ENCODE data around the gene MAGOH.

The MAGOH gene

DNA sequence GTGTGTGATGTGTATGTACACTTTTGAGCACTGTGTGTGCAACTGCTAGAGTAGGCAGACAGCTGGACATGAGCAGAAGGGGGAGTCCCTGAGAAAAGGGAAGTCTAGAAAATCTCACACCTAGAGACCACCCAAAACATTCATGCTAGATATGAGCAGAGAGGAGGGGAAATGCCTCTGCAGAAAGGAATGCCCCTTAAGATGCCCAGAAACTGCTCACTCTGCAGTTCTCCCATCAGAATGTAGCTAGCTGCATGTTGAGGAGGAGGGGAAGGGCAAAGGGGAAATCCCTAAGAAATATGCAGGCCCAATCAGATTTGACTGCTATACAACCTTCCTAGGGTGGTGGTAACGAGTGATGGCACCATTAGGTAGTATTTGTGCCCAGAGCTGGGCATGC lies 31.8 kb upstream of the MAGOH start:
- peak in 1 of 2 donors; percentile 15 for DNase-seq

DNA sequence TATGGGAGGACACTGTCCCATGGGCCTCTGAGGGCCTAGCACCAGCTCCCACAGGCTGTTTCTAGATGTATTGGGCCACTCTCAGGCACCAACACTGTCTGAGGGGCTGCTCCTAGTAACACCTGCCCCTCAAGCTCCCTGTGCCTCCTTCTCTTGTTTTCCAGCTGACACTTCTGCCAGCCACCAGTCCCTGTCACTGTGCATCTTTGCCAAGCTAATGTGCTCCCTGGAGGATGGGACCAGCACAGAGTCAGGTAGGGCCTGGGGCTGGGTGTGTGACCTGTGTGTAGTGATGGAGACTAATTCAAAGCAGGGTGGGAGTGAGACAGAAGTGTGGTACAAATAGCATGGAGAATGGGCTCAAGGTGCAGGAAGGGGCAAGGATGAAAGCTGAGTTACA lies 29.4 kb upstream of the MAGOH start:
- DNase-seq, result no peak

DNA sequence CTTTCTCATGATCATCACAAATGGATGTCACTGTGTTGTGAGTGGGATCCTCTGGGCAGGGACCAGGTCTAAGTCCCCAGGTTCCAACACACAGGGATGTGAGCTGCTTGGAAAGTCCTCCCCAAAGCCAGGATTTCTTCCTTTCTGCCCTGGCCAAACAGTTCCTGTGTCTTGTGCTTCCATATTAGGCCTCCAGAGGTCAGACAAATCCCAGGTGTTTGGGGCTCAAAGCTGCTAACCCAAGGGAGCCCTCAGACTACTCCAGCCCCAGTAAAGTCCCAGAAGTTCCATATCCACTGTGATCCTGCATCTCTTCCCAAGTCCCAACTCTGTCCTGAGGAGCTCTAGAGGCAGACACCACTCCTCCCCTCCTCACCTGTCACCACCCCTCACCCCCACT lies 27.7 kb upstream of the MAGOH start:
- no peak for DNase-seq

DNA sequence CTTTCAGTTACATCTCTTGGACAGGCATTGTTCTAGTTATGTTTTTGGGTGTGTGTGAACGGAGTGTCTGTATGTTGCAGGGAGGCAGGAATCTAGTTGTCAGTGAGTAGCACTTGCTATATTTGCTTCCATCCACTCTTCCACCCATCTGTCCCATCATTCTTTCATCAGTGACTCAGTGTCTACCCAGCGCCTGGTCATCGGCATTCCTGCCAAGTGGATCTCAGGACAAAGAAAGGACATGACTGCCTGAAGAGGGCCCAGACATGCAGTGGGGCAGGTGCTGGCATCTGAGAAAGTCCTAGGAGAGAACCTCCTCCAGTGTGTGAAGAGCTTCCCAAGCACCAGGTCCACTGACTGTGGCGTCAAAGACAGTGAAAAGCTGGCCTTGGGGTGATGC lies 27.3 kb upstream of the MAGOH start:
- no peak for DNase-seq

DNA sequence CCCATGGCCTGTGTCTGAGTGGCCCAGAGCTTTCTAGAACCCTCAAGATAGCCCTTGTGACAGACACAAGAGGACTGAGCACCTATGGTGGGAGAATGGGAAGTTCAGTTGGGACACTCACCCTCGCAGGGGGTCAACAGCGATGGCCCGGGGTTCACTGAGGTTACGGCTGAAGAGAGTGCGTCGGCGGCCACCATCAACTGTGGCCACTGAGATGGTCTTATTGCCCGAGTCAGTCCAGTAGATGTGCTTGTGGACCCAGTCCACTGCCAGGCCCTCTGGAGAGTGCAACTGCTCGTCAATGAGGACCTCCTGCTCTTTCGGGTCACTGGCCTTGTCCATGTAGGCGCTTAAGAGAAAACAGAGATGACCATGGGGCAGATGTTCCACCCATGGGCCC lies 25.7 kb upstream of the MAGOH start:
- DNase-seq, result no peak

DNA sequence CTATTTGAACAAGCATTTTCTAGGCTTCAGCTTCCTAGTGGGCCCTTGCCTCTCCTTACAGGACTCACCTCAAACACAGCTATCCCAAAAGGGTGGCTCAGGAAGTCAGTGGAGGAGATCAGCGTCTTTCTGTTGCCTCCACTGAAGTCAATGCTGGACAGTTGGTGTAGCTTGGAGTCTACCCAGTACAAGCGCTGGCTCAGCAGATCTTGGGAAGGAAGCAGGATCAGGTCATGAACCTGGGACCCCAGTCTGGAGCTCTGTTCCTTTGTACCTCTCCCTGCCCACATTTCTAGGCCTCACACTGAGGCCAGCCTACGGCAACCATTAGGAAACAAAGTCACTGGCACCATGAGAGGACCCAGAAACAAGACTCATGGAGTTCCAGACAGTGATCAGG lies 23.7 kb upstream of the MAGOH start:
- DNase-seq, result no peak

DNA sequence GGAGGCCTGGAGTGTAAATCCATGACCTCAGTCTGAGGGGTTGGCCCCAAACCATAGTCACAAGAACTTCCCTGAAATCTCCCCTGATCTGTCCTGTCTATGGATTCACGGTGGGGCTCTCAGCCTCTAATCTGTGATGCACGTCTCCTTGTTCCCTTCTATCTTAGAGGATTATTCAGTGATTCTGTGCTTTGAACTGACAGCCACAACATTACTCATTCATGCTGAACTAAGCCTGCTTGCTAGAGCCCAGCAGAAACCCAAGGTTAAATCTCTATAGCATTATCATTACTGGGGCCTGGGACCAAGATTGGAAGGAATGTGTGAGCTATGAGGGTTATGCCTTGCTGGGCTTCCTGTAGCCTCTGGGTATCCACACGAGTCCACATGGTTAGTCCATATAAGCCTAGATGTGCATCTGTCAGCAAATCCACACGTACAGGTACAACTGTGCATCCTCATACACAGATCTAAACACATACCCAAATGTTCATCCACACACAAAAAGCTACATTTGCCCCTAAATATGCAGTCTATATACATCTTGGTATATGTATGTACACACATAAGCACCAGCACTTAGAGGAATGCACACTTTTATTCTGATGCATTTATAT lies 22.4 kb upstream of the MAGOH start:
- DNase-seq, result no peak

DNA sequence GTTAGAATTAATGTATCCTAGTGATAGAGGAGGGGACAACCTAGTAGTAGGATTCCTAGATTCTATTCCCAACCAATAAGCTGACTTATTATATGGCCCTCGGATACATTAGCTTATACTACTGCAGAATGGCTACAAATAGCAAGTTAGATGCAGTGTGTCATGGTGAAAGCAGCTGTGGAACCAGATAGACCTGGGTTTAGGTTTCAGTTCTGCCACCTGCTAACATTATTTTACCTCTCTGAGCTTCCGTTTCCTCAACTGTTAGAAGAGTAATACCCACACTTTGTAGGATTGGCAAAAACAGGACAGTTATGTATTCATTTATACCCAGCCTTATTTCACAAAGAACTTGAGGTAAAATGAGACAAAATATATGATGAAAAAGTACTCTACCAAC lies 21.6 kb upstream of the MAGOH start:
- DNase-seq, result no peak

DNA sequence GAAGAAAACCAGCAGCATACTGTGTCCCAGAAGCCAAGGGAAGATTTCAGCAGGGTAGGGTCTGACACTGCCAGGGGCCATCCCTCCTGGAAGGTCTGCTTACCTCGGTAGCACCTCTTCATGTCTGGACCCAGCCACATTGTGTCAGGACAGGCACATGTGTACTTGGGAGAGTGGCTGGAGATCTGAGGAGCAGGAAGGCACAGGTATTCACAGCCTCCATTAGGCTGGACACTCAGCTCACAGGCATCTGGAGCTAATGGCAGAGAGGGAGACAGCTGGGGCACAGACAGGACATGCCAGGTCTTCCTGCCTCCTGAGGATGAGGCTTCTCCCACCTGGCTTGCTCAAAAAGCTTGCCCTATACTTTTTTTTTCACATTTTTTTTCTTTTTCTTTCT lies 19.9 kb upstream of the MAGOH start:
- DNase-seq, result no peak

DNA sequence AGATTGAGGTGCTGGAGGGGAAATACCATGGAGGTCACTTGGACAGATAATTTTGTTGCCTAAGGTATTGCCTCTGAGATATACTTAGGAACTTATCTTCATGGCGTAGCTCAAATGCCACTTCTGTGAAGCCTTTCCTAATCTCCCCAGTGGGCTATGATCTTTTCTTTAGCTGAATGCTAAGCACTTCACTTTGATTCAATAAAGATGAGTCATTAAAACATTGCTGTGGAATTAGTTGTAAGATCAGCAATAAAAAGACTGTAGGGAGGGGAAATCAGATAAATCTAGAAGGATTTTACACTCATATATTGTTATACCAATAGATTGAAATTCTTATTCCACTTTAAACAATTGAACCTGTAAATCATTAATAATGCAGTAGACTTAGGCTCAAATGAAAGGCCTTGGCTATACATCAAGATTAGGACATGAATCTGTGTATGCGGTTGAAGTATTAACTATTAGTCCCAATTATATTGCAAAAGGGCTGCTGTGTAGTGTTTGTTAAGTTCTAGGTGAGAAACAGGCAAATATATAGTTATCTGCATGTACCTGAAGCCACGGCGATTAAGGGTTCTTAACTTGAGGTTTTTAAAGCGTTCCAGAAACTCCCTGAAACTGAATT lies 19.2 kb upstream of the MAGOH start:
- DNase-seq, result no peak

DNA sequence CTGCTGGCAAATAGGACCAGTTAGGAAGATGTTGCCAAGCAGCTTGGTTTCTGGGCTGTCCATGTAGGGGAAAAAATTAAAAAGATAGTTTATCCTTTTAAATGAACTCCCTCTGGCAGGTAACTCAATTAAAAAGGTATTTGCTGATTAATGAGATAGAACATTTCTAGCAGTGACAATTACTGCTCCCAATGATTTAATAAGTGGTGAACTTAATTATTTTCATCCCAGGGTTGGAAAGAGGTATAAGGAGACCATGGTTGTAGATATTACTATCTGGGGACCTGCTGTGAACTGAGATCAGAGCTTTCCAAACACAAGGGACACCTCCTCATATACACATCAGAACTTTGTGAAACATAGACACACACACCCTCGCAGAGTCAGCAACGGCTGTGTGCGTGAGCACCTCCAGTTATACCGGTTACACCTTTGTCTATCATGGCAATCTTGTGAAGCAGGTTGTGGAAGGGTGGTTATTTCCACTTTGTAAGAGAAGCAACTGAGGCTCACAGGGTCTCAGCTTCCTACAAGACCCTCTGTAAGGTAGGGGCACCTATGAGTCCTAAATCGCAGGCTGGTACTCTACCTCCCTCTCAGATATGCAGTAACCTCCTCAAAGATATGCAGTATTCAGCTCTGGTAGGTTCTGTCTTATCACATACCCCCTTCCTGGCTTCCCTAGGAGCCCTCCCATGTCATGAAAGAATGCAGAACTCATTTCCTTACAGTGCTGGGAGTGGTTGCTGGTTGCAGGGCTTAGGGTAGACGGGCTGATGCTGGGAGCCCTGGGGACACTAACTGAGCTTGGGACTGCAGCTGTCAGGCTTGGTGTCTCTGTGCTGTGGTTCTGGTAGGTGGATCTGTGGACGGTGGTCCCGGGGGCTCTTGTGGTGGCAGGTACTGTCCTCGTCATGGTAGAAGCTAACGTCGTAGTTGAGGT lies 18.5 kb upstream of the MAGOH start:
- no peak for DNase-seq

DNA sequence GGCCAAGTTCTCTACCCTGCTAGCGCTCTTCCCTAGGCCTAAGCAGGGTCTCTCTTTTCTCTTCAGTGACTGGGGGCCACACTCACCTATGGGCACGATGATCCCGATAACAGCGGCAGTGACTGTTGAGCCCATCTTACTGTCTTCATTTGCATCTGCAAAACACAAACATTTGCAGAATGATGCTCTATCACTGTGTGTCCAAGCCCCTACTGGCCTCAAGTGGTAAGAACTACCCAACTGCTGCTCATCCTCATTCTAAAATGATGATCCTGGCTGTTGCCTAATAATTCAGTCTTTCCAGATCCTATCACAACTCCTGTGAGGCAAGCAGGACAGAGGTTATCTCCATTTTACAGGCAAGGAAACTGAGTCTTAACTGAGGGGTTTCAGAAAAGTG lies 16.7 kb upstream of the MAGOH start:
- DNase-seq, result no peak

DNA sequence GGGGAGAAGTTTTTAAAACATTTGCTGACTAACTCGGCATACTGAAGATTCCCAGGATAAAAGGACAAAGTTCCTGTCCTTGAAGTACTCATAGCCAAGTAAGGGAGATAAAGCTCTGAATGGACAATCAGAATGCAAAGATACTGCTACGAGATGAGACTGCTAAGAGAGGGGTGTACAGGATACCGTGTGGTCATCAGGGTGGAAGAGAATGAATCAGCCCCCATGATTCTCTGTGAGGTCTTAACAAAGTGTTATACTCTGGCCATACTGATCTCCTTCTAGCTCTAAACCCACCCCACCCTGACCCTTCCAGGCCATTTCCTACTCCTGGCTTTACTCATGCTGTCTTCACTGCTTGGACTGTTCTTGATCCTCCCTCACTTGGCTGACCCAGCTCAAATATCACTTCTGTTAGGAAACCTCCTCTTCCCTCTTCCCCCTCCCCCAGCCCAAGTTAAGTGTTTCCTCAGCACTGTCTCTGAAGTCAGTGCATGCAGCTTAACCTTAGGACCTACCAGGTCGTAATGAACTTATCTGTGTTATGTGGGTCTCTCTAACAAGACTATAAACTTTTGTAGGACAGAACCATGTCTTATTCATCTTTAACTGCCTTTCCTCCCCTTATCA lies 15.8 kb upstream of the MAGOH start:
- DNase-seq, result no peak

DNA sequence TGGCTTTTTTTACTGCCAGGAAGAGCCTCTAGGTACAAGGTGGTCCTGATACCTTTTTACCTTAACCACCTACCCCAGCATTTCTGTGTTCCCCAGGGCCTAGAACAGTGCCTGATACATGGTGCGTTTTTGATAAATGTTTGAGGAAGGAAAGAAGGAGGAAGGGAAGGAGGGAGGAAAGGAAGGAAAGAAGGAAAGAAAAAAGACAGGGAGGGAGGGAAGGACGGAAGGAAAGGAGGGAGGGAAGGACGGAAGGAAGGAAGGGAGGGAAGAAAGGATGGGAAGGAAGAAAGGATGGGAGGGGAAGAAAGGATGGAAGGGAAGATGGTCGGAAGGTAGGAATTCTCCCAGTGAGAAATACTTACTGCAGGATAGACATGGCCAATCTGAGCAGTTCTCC lies 12.0 kb upstream of the MAGOH start:
- DNase-seq, result no peak

DNA sequence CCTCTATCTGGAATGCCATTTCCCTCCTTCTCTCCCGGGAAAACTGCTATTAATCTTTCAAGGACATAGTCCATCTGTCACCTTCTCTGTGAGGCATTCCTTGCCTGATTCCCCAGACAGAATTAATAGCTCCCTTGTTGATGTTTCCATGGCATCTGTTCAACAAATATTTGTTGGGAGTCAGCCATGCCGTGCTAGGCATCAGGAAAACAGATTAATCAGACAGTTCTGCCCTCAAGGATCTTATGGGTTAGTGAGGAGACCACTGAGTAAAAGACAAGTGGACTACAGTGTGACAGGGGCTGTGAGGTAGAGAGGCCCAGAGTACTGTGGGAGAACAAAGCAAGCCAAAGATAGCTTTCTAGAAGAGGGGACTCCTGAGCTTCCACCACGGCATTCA lies 11.4 kb upstream of the MAGOH start:
- DNase-seq, result no peak

DNA sequence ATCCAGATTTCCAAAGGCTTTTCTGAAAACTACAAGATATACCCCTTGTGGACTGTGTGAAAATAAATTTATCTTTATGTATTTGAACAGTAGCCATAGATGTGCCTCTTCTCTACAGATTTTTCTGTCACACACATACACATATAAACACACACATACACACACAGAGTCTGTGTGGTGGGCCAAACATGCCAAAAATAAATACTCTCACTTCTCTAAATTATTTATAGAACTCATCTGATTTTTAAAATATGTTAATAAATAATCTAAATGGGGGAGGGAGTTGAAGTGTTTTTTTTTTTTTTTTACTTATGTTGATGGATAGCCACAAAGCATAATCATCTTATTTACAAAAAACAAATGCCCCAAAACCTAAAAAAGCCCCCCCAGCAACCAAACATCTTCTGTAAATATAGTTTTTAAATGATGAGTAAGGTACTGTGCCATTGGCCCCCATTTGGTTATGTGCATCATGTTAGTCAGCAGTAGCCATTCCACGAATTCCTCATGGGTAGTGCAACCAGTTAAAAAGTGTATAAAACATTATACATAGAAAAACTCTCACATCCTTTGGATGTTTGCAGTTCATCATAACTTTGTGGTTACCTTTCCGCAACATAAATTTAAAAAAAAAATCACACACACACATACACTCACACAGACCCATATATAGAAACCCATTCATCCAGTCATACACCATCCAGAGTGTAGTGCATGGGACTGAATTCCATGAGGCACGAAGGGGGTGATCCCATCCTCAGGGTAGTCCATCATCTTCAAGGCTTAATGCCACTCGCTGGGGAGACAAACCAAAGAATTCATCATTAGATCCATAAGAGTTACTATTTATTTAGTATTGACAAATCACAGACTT lies 8.2 kb upstream of the MAGOH start:
- DNase-seq, result no peak

DNA sequence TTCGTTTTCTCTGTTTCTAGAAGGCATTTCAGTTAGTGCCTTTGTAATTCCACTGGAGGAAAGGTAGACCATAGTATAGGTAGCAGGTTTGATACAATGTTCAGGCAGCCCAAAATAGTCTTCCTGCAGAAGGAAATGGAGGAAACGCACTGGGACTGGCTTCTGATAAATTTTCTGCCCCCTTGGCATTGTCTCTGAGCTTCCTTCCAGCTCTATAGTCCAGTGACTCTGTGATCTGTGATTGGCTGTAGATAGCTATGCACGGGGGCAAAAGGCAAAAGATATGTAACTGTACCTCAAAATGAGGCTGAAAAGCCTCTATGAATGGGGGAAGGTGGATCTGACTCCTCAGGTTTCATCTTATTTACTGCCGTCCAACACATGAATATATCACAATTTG lies 5.8 kb upstream of the MAGOH start:
- no peak for DNase-seq

DNA sequence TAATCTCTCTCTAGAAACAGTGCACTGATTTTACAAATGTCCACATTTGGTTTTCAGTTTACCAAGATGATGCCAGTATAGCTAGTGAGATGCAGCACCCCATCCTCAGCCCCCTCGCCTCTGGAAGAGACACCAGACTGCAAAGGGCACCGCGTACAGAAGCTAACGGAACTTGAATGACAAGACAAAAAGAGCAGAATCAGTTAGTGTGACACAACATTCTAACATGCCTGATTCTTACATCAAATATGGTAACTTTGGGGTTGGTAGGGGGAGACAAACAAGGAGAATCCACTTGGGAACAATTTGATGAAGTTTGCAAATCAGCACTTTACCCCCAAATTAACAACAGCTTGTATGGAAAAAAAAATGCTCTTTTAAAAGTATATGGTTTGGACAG lies 4.1 kb upstream of the MAGOH start:
- DNase-seq, result no peak

DNA sequence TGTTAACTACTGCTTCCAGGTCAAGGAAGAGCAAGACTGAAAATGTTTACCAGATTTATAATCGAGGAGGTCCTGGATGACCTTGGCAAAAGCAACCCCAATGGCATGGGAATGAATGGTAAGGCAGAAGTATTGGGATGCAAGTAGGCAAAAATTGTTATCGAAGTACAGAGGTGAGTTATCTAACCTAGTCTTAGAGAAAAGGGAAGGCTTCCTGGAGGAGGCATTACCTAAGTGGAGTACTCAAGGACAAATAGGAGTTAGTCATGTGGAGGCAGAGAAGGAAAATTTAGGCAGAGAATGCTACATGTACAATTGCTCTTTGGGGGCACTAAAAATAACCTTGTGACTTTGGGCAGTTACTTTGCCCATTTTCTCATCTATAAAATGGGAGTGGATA lies 3.5 kb upstream of the MAGOH start:
- no peak for DNase-seq

DNA sequence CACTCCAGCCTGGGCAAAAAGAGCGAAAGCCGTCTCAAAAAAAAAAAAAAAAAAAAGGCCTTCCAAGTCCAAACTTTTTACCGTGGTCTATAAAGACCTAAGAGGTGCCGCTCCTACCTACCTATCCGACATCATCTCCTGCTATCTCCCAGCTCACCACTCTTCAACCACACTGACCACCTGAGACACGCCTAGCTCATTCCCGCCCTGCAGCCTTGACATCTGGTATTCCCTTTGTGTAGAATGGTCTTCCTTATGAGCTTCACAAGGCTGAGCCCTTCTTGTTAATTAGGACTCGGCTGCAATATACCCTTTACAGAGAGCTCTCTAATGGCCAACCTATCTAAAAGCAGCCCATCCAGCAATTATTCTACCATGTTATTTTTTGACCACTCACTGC lies 680 bp downstream of the MAGOH start:
- no peak for DNase-seq

DNA sequence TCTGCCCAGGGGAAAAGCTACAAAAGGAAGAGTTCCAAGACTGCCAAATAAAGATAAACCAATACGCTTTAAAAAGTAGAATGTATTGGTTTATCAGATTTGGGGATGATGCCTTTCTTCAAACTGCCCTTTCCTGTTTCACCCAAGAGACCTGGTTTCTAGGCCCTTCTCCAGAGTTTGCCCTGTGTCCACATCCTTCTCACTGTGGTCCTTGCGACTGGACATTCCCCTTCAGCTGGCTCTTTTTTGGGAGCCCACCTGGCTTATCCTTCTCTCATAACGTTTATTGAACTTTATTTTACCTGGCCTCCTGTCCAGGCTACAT lies 17.4 kb downstream of the MAGOH start:
- no peak for DNase-seq

DNA sequence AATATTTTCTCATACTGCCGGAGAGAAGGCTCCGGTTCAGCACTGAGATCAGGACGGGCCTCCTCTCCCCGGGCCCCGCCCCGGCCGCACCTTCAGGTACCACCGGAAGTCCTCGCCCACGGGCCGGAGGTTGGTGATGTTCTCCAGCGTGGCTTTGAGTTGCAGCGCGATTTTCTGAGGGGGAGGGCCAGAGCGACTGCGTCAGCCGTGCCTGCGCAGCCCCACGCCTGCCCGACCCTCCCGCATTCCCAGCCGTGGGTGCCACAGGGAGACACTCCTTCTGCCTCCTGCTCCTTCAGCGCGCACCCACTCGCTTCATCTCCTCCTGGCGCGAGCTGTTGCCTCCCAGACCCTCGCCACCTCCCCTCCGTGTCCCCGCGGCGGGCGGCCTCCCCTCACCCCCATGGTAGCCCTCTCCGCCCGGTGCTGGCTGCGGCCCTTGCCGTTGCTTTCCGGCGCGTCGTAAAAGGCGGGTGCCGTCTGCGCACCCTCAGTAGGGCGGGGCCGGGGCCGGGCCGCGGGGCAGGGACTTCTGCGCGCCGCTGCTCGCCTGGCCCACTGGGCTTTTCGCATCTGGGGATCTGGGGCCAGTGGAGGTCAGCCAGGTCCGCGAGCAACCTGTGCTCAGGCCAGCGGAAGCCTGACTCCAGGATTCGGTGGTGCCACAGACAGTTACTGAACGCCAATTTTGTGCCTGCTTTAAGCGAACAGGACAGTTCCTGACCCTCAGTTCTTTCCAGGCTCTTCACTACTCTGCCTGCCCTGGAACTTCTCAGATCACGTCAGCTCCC lies 18.0 kb downstream of the MAGOH start, which contains the start of gene CZIB:
TSS of gene CZIB (minus strand) at position 464 of the 791 bp plus-strand sequence. CDS start at position 405, 59 bp downstream.
- DNase-seq, result peak; percentile 87 to 93

Measured in inflammatory macrophage treated with lipopolysaccharide for 1 hour (primary cell).